SK-N-SH (cell line): ENCODE measurements around the gene RAD23A. TPM values are rescaled to one million over a fixed set of nuclear protein-coding genes. Genes with fewer than 3 reads are reported as not detected.

Experiments
- CTCF ChIA-PET: fragments of 300-600, 350-600 bp; formaldehyde crosslinking; extraction: SDS; loops from one replicate; lab custom pipeline; 2021; lab: Yijun Ruan, JAX
- POLR2A ChIA-PET: fragments of 350-600 bp; sonication (Branson Sonifier 250); formaldehyde crosslinking; extraction: SDS; loops from one replicate; lab custom pipeline; 2020; ENCODE audit warnings: antibody characterized with exemption, inconsistent platforms; lab: Yijun Ruan, JAX
- DNase-seq: peaks from one replicate; pipeline ENCODE4 v3.0.0; 2012
- H2AFZ ChIP-seq: fragments of 200-600 bp; sonication (generic); 2 replicates; pipeline ENCODE4 v1.8.1; 2016; ENCODE audit warnings: antibody characterized with exemption, mild to moderate bottlenecking, low read depth
- H3F3A ChIP-seq: fragments of 200-600 bp; sonication (generic); replicated peaks from 2 replicates; pipeline ENCODE3; 2016; ENCODE audit warnings: antibody characterized with exemption, mild to moderate bottlenecking; ENCODE audit not compliant: insufficient read depth
- H3K27ac ChIP-seq, 2 experiments: fragments of 200-500 bp in 1 of 2; fragments of 200-600 bp in 1 of 2; sonication (Bioruptor generic) in 1 of 2; sonication (generic), shearing (Covaris generic) in 1 of 2; 2 replicates each; pipeline versions ENCODE4 v1.5.1 to v1.6.1; 2014 to 2016; ENCODE audit warnings: low read depth in 2 of 2, inconsistent platforms in 1 of 2, low read length in 1 of 2, mild to moderate bottlenecking in 1 of 2, mixed read lengths in 1 of 2
- H3K27me3 ChIP-seq: fragments of 200-600 bp; sonication (generic), shearing (Covaris generic); 2 replicates; pipeline ENCODE4 v1.6.1; 2016; ENCODE audit warnings: mixed run types; ENCODE audit not compliant: insufficient read depth
- H3K36me3 ChIP-seq, 2 experiments: fragments of 200-500 bp in 1 of 2; fragments of 200-600 bp in 1 of 2; sonication (Bioruptor generic) in 1 of 2; sonication (generic) in 1 of 2; replicated peaks in 1 of 2; 2 replicates each; pipeline versions ENCODE3 to v1.5.1; 2014 to 2016; ENCODE audit warnings: low read length in 1 of 2, mild to moderate bottlenecking in 1 of 2; ENCODE audit not compliant: insufficient read depth in 2 of 2, control insufficient read depth in 1 of 2
- H3K4me1 ChIP-seq, 2 experiments: fragments of 200-500 bp in 1 of 2; fragments of 200-600 bp in 1 of 2; sonication (Bioruptor generic) in 1 of 2; sonication (generic), shearing (Covaris generic) in 1 of 2; 2 replicates each; pipeline versions ENCODE4 v1.5.1 to v1.6.1; 2014 to 2016; ENCODE audit warnings: low read depth in 1 of 2, low read length in 1 of 2, mixed run types in 1 of 2; ENCODE audit not compliant: insufficient read depth in 2 of 2, control insufficient read depth in 1 of 2
- H3K4me2 ChIP-seq: fragments of 200-600 bp; sonication (generic), shearing (Covaris generic); 2 replicates; pipeline ENCODE4 v1.6.1; 2017; ENCODE audit warnings: mixed run types
- H3K4me3 ChIP-seq, 2 experiments: fragments of 200-500 bp in 1 of 2; fragments of 200-600 bp in 1 of 2; sonication (Bioruptor generic) in 1 of 2; sonication (generic), shearing (Covaris generic) in 1 of 2; 2 replicates each; pipeline versions ENCODE4 v1.5.1 to v1.8.1; 2014 to 2016; ENCODE audit warnings: low read depth in 2 of 2, inconsistent platforms in 1 of 2, low read length in 1 of 2, mild to moderate bottlenecking in 1 of 2, mixed read lengths in 1 of 2, moderate library complexity in 1 of 2
- H3K79me2 ChIP-seq: fragments of 200-600 bp; sonication (generic); 2 replicates; pipeline ENCODE4 v1.8.1; 2017; ENCODE audit warnings: mild to moderate bottlenecking; ENCODE audit not compliant: insufficient read depth
- H3K9ac ChIP-seq: fragments of 200-600 bp; sonication (generic); 2 replicates; pipeline ENCODE4 v1.6.1; 2017; ENCODE audit warnings: mixed run types
- H3K9me2 ChIP-seq: fragments of 200-600 bp; sonication (generic); 2 replicates; pipeline ENCODE4 v1.6.1; 2017; ENCODE audit warnings: mixed run types
- H3K9me3 ChIP-seq: fragments of 200-600 bp; sonication (generic); 2 replicates; pipeline ENCODE4 v1.6.1; 2017; ENCODE audit warnings: mixed run types, mild to moderate bottlenecking, moderate library complexity
- H4K20me1 ChIP-seq: fragments of 200-600 bp; sonication (generic); 2 replicates; pipeline ENCODE4 v1.6.1; 2017; ENCODE audit warnings: mild to moderate bottlenecking, mixed run types; ENCODE audit not compliant: insufficient read depth
- EP300 ChIP-seq, 2 experiments: IDR thresholded peaks; 2 replicates each; pipeline versions ENCODE4 v1.4.0 to v1.6.1; 2012; ENCODE audit warnings: borderline replicate concordance in 1 of 2, low read depth in 1 of 2, low read length in 1 of 2
- FOSL2 ChIP-seq: IDR thresholded peaks from 2 replicates; pipeline ENCODE4 v1.4.0; 2012; ENCODE audit warnings: low read depth, mild to moderate bottlenecking, moderate library complexity, borderline replicate concordance
- FOXJ3 ChIP-seq: sonication (generic); formaldehyde crosslinking; IDR thresholded peaks from 2 replicates; pipeline ENCODE4 v1.5.1; 2020; ENCODE audit warnings: mild to moderate bottlenecking, missing genetic modification reagents
- GABPA ChIP-seq: IDR thresholded peaks from 2 replicates; pipeline ENCODE4 v1.4.0; 2012; ENCODE audit warnings: low read depth, mild to moderate bottlenecking
- GATA2 ChIP-seq: sonication (generic); formaldehyde crosslinking; IDR thresholded peaks from 2 replicates; pipeline ENCODE4 v1.5.0; 2020; ENCODE audit warnings: mild to moderate bottlenecking, missing genetic modification reagents
- IRF3 ChIP-seq: fragments of 150-350 bp; IDR thresholded peaks from 2 replicates; pipeline ENCODE4 v1.6.1; 2016; ENCODE audit warnings: mild to moderate bottlenecking, low read depth, low read length
- MAX ChIP-seq: IDR thresholded peaks from 2 replicates; pipeline ENCODE4 v1.4.0; 2012; ENCODE audit warnings: low read depth
- MEF2A ChIP-seq: IDR thresholded peaks from 2 replicates; pipeline ENCODE4 v1.4.0; 2012; ENCODE audit warnings: low read depth, borderline replicate concordance
- NRF1 ChIP-seq: IDR thresholded peaks from 2 replicates; pipeline ENCODE4 v1.6.1; 2012; ENCODE audit warnings: low read depth, mild to moderate bottlenecking, low read length
- POLR2AphosphoS5 ChIP-seq: IDR thresholded peaks from 2 replicates; pipeline ENCODE4 v1.6.1; 2012; ENCODE audit warnings: low read depth, low read length
- RFX5 ChIP-seq: IDR thresholded peaks from 2 replicates; pipeline ENCODE4 v1.6.1; 2012; ENCODE audit warnings: mild to moderate bottlenecking, improper control_type of control experiment, low read length
- RXRA ChIP-seq: IDR thresholded peaks from 2 replicates; pipeline ENCODE4 v1.4.0; 2012; ENCODE audit warnings: low read depth, mild to moderate bottlenecking, borderline replicate concordance
- TAF1 ChIP-seq: IDR thresholded peaks from 2 replicates; pipeline ENCODE4 v1.6.1; 2012; ENCODE audit warnings: low read depth, mild to moderate bottlenecking, low read length, moderate library complexity, borderline replicate concordance
- YY1 ChIP-seq: IDR thresholded peaks from 2 replicates; pipeline ENCODE4 v1.4.0; 2012; ENCODE audit warnings: low read depth, mild to moderate bottlenecking
- WGBS: methylation state at CpG from one replicate; pipeline ENCODE4 v1.1.6; 2017; ENCODE audit warnings: low lambda C conversion rate; 5-methylcytosine and 5-hydroxymethylcytosine counted together
- polyA plus RNA-seq, 3 experiments: library from polyadenylated mRNA; depleted of rRNA; stranded (reverse); fragments of >200 nt; gene quantifications; 2 replicates each; pipeline ENCODE4 v1.2.3, GENCODE V29; 2012
- TF ChIP-seq, protein P1 (sequence below): fragments of 200-600 bp; sonication (generic); IDR thresholded peaks from 2 replicates; pipeline ENCODE4 v1.6.1; 2017; ENCODE audit warnings: antibody characterized with exemption, mild to moderate bottlenecking, moderate library complexity
- TF ChIP-seq, protein P2 (sequence below): fragments of 150-350 bp; IDR thresholded peaks from 2 replicates; pipeline ENCODE4 v1.6.1; 2017; ENCODE audit warnings: antibody characterized with exemption, low read length, low read depth, borderline replicate concordance
- TF ChIP-seq, protein P3 (sequence below): IDR thresholded peaks from 2 replicates; pipeline ENCODE4; 2012
- TF ChIP-seq, protein P4 (sequence below): IDR thresholded peaks from 2 replicates; pipeline ENCODE4 v1.6.1; 2012; ENCODE audit warnings: mild to moderate bottlenecking, low read depth, low read length, moderate library complexity

The RAD23A gene
- polyA plus RNA-seq, 1 of the 3 experiments (the other 2 are of a cell fraction) = 116 TPM

GRCh38 chr19:12987781-12988180 lies 42.1 kb downstream of the RAD23A start (continued):
- TF ChIP-seq, protein P1, sequence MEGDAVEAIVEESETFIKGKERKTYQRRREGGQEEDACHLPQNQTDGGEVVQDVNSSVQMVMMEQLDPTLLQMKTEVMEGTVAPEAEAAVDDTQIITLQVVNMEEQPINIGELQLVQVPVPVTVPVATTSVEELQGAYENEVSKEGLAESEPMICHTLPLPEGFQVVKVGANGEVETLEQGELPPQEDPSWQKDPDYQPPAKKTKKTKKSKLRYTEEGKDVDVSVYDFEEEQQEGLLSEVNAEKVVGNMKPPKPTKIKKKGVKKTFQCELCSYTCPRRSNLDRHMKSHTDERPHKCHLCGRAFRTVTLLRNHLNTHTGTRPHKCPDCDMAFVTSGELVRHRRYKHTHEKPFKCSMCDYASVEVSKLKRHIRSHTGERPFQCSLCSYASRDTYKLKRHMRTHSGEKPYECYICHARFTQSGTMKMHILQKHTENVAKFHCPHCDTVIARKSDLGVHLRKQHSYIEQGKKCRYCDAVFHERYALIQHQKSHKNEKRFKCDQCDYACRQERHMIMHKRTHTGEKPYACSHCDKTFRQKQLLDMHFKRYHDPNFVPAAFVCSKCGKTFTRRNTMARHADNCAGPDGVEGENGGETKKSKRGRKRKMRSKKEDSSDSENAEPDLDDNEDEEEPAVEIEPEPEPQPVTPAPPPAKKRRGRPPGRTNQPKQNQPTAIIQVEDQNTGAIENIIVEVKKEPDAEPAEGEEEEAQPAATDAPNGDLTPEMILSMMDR = no peak
- TF ChIP-seq RFX5 = no peak

- peaks cover 0 to 8% of the 10 kb centered on the region in 2 experiments; a peak in 1 of 4 replicates for H3K4me1 ChIP-seq
- H3F3A ChIP-seq = peaks cover 6% of the 10 kb centered on the region
- TF ChIP-seq FOXJ3 (CRISPR knock-in tag) = no peak
- TF ChIP-seq NRF1 = no peak
- no peak for TF ChIP-seq TAF1
- TF ChIP-seq YY1 = no peak
- TF ChIP-seq GABPA = no peak
- TF ChIP-seq IRF3 = no peak
- TF ChIP-seq, protein P2, sequence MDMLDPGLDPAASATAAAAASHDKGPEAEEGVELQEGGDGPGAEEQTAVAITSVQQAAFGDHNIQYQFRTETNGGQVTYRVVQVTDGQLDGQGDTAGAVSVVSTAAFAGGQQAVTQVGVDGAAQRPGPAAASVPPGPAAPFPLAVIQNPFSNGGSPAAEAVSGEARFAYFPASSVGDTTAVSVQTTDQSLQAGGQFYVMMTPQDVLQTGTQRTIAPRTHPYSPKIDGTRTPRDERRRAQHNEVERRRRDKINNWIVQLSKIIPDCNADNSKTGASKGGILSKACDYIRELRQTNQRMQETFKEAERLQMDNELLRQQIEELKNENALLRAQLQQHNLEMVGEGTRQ = no peak
- no peak for TF ChIP-seq MAX
- no peak for TF ChIP-seq RFX5
- no peak for TF ChIP-seq FOSL2
- TF ChIP-seq, protein P1 = no peak
- TF ChIP-seq, protein P3, sequence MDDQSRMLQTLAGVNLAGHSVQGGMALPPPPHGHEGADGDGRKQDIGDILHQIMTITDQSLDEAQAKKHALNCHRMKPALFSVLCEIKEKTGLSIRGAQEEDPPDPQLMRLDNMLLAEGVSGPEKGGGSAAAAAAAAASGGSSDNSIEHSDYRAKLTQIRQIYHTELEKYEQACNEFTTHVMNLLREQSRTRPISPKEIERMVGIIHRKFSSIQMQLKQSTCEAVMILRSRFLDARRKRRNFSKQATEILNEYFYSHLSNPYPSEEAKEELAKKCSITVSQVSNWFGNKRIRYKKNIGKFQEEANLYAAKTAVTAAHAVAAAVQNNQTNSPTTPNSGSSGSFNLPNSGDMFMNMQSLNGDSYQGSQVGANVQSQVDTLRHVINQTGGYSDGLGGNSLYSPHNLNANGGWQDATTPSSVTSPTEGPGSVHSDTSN = no peak
- no peak for TF ChIP-seq MEF2A
- TF ChIP-seq, protein P4, sequence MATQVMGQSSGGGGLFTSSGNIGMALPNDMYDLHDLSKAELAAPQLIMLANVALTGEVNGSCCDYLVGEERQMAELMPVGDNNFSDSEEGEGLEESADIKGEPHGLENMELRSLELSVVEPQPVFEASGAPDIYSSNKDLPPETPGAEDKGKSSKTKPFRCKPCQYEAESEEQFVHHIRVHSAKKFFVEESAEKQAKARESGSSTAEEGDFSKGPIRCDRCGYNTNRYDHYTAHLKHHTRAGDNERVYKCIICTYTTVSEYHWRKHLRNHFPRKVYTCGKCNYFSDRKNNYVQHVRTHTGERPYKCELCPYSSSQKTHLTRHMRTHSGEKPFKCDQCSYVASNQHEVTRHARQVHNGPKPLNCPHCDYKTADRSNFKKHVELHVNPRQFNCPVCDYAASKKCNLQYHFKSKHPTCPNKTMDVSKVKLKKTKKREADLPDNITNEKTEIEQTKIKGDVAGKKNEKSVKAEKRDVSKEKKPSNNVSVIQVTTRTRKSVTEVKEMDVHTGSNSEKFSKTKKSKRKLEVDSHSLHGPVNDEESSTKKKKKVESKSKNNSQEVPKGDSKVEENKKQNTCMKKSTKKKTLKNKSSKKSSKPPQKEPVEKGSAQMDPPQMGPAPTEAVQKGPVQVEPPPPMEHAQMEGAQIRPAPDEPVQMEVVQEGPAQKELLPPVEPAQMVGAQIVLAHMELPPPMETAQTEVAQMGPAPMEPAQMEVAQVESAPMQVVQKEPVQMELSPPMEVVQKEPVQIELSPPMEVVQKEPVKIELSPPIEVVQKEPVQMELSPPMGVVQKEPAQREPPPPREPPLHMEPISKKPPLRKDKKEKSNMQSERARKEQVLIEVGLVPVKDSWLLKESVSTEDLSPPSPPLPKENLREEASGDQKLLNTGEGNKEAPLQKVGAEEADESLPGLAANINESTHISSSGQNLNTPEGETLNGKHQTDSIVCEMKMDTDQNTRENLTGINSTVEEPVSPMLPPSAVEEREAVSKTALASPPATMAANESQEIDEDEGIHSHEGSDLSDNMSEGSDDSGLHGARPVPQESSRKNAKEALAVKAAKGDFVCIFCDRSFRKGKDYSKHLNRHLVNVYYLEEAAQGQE = no peak
- TF ChIP-seq GATA2 (CRISPR knock-in tag) = no peak
- TF ChIP-seq RXRA = no peak
- no peak for TF ChIP-seq EP300 (IDR thresholded peaks at IDR 0.05; ENCODE audit: borderline replicate concordance in 1 of 2, low read depth in 1 of 2, low read length in 1 of 2)
- no peak for TF ChIP-seq POLR2AphosphoS5
- TF ChIP-seq, all 33 proteins: peak for 0
- ChIA-PET POLR2A (no interaction called here), CTCF (interaction anchor here (0.6 kb wide), 1 partner anchor 25 kb away, joined by 3 read pairs; no protein-coding TSS in a partner anchor)
- H3K4me2 ChIP-seq = no peak overlapping the region
- no peaks in the 10 kb centered on the region for H3K79me2 ChIP-seq
- H3K36me3 ChIP-seq = no peaks in the 10 kb centered on the region
- no peak overlapping the region for H3K4me3 ChIP-seq
- no peaks in the 10 kb centered on the region for H4K20me1 ChIP-seq
- H3K9me2 ChIP-seq = no peaks in the 10 kb centered on the region
- H3K9ac ChIP-seq = no peak overlapping the region
- whole genome bisulfite sequencing = 82% methylated on average over 21 of the region's 22 CpGs
- no peak for DNase-seq
- H3K9me3 ChIP-seq = no peaks in the 10 kb centered on the region
- no peak overlapping the region for H3K27ac ChIP-seq
- no peak overlapping the region for H2AFZ ChIP-seq
- H3K27me3 ChIP-seq = no peaks in the 10 kb centered on the region
Measured at GRCh38 chr19:12990431-12990830, 44.8 kb downstream of the RAD23A start.
